HCT116 (cell line): ENCODE data around the gene ADAM19. TPM values are rescaled to one million over a fixed set of nuclear protein-coding genes. Genes with fewer than 3 reads are reported as not detected.

ENCODE experiments used
- ATAC-seq: fragments of 200-7000 bp; cut with Tn5 transposase; 2 replicates; pipeline ENCODE4 v1.9.1; 2020; ENCODE audit warnings: mild to moderate bottlenecking, moderate library complexity
- BruUV-seq: library from RNA; stranded (reverse); fragments of 400-500 nt; replicated peaks from 2 replicates; lab custom pipeline; 2021; lab: Mats Ljungman, UMichigan
- CTCF ChIA-PET: fragments of 300-600 bp; sonication (Branson Sonifier 250); formaldehyde crosslinking; loops from one replicate; lab custom pipeline; 2021; ENCODE audit warnings: antibody characterized with exemption; lab: Charles Lee
- POLR2A ChIA-PET: fragments of 300-600, 350-600 bp; sonication (Branson Sonifier 250); formaldehyde crosslinking; loops from one replicate; lab custom pipeline; 2021; ENCODE audit warnings: antibody characterized with exemption; lab: Charles Lee
- RAD21 ChIA-PET, 2 experiments: fragments of 300-600 bp; sonication (Branson Sonifier 250); formaldehyde crosslinking; loops; one replicate each; lab custom pipeline; 2023; ENCODE audit warnings: low total read pairs in 2 of 2; ENCODE audit not compliant: uncharacterized antibody in 2 of 2, unreplicated experiment in 2 of 2, low non-redundant PET in 1 of 2; lab: Charles Lee
- DNase-seq: peaks from one replicate; pipeline ENCODE4 v3.0.0-alpha.2; 2010; ENCODE audit warnings: low read depth, low spot score
- H2AFZ ChIP-seq: fragments of 200-600 bp; shearing (Covaris generic), sonication (generic); 2 replicates; pipeline ENCODE4 v1.6.1; 2017; ENCODE audit warnings: low read depth, mixed run types, mixed read lengths, antibody characterized with exemption, low read length; ENCODE audit not compliant: poor library complexity, severe bottlenecking
- H3K27ac ChIP-seq: 2 replicates; pipeline ENCODE4 v1.5.1; 2012; ENCODE audit warnings: low read depth, low read length
- H3K27me3 ChIP-seq: fragments of 200-600 bp; sonication (generic); 2 replicates; pipeline ENCODE4 v1.6.1; 2016; ENCODE audit warnings: mixed run types, low read length, mixed read lengths; ENCODE audit not compliant: insufficient read depth
- H3K36me3 ChIP-seq, 2 experiments: fragments of 200-500 bp in 1 of 2; fragments of 200-600 bp in 1 of 2; sonication (Bioruptor generic) in 1 of 2; sonication (generic) in 1 of 2; 2 replicates each; pipeline versions ENCODE4 v1.5.1 to v1.6.1; 2014 to 2016; ENCODE audit warnings: low read length in 2 of 2, inconsistent platforms in 1 of 2, mixed read lengths in 1 of 2, mixed run types in 1 of 2; ENCODE audit not compliant: insufficient read depth in 2 of 2, control insufficient read depth in 1 of 2
- H3K4me1 ChIP-seq, 2 experiments: fragments of 200-600 bp in 1 of 2; sonication (generic) in 1 of 2; 2 replicates each; pipeline versions ENCODE4 v1.5.1 to v1.6.1; 2012 to 2017; ENCODE audit warnings: low read length in 2 of 2, inconsistent platforms in 1 of 2, mild to moderate bottlenecking in 1 of 2, mixed read lengths in 1 of 2, mixed run types in 1 of 2, moderate library complexity in 1 of 2; ENCODE audit not compliant: insufficient read depth in 2 of 2, control insufficient read depth in 1 of 2
- H3K4me2 ChIP-seq: fragments of 200-600 bp; sonication (generic); 2 replicates; pipeline ENCODE4 v1.6.1; 2017; ENCODE audit warnings: mixed run types, low read length, mixed read lengths
- H3K4me3 ChIP-seq, 2 experiments: fragments of 200-600 bp in 1 of 2; sonication (generic) in 1 of 2; replicated peaks in 1 of 2; 2 replicates each; pipeline ENCODE4 v1.5.1; 2011 to 2016; ENCODE audit warnings: low read length in 2 of 2, control low read depth in 1 of 2, low read depth in 1 of 2, mild to moderate bottlenecking in 1 of 2, mixed read lengths in 1 of 2, mixed run types in 1 of 2
- H3K79me2 ChIP-seq: fragments of 200-600 bp; sonication (generic); 2 replicates; pipeline ENCODE4 v1.6.1; 2017; ENCODE audit warnings: mild to moderate bottlenecking, mixed run types, low read length, moderate library complexity, mixed read lengths; ENCODE audit not compliant: insufficient read depth
- H3K9ac ChIP-seq: fragments of 200-600 bp; sonication (generic); 2 replicates; pipeline ENCODE4 v1.6.1; 2016; ENCODE audit warnings: low read length, mixed read lengths
- H3K9me2 ChIP-seq: fragments of 200-600 bp; sonication (generic), shearing (Covaris generic); 2 replicates; pipeline ENCODE4 v1.6.1; 2017; ENCODE audit warnings: mixed run types, mild to moderate bottlenecking, moderate library complexity; ENCODE audit not compliant: insufficient read depth
- H3K9me3 ChIP-seq, 2 experiments: fragments of 200-500 bp in 1 of 2; fragments of 200-600 bp in 1 of 2; sonication (Bioruptor generic) in 1 of 2; sonication (generic) in 1 of 2; 2 replicates each; pipeline ENCODE4 v1.6.1; 2014 to 2017; ENCODE audit warnings: low read length in 2 of 2, mixed read lengths in 2 of 2, inconsistent platforms in 1 of 2, low read depth in 1 of 2, mild to moderate bottlenecking in 1 of 2, mixed run types in 1 of 2, moderate library complexity in 1 of 2; ENCODE audit not compliant: control insufficient read depth in 1 of 2, insufficient read depth in 1 of 2
- H4K20me1 ChIP-seq: fragments of 200-600 bp; sonication (generic), shearing (Covaris generic); 2 replicates; pipeline ENCODE4 v1.6.1; 2017; ENCODE audit warnings: mixed run types, mild to moderate bottlenecking, moderate library complexity; ENCODE audit not compliant: insufficient read depth
- ATF3 ChIP-seq: IDR thresholded peaks from 2 replicates; pipeline ENCODE4 v1.6.1; 2012
- CBX3 ChIP-seq: IDR thresholded peaks from 2 replicates; pipeline ENCODE4 v1.6.1; 2012; ENCODE audit warnings: low read depth
- ELF1 ChIP-seq: IDR thresholded peaks from 2 replicates; pipeline ENCODE4 v1.6.1; 2012; ENCODE audit warnings: low read depth, borderline replicate concordance
- EZH2 ChIP-seq: fragments of 200-600 bp; sonication (generic); IDR thresholded peaks from 2 replicates; pipeline ENCODE4 v1.6.1; 2017; ENCODE audit warnings: antibody characterized with exemption, mixed run types
- EZH2phosphoT487 ChIP-seq: fragments of 200-600 bp; IDR thresholded peaks from 2 replicates; pipeline ENCODE4 v1.6.1; 2018; ENCODE audit warnings: antibody characterized with exemption, borderline replicate concordance
- FOSL1 ChIP-seq: IDR thresholded peaks from 2 replicates; pipeline ENCODE4 v1.6.1; 2012; ENCODE audit warnings: low read depth
- JUND ChIP-seq: IDR thresholded peaks from 2 replicates; pipeline ENCODE4 v1.6.1; 2012
- POLR2A ChIP-seq: IDR thresholded peaks from 2 replicates; pipeline ENCODE4 v1.7.0; 2011; ENCODE audit warnings: borderline replicate concordance; ENCODE audit not compliant: insufficient read depth, insufficient read length; ENCODE audit errors: extremely low read depth
- RAD21 ChIP-seq: IDR thresholded peaks from 2 replicates; pipeline ENCODE4 v1.6.1; 2012; ENCODE audit warnings: low read depth, mild to moderate bottlenecking
- REST ChIP-seq: IDR thresholded peaks from 2 replicates; pipeline ENCODE4 v1.6.1; 2012; ENCODE audit warnings: low read depth
- TCF7L2 ChIP-seq: IDR thresholded peaks from 2 replicates; pipeline ENCODE4 v1.7.0; 2011; ENCODE audit warnings: borderline replicate concordance, inconsistent platforms; ENCODE audit not compliant: insufficient read depth, insufficient read length; ENCODE audit errors: extremely low read depth
- YY1 ChIP-seq: IDR thresholded peaks from 2 replicates; pipeline ENCODE4 v1.6.1; 2011; ENCODE audit warnings: low read length, low read depth, moderate library complexity, mild to moderate bottlenecking; ENCODE audit not compliant: insufficient replicate concordance; ENCODE audit errors: extremely low read depth
- ZFX ChIP-seq: fragments of 450-650 bp; IDR thresholded peaks from 2 replicates; pipeline ENCODE4 v1.6.1; 2017
- ZNF274 ChIP-seq: fragments of 200-500 bp; sonication (Bioruptor generic); IDR thresholded peaks from 2 replicates; pipeline ENCODE4 v1.6.1; 2014; ENCODE audit warnings: mild to moderate bottlenecking, low read depth, low read length, inconsistent platforms
- intact Hi-C: fragments of 100-400 bp; cut with micrococcal nuclease; formaldehyde crosslinking; loops from 2 replicates; pipeline ENCODE4 v1.10.0; 2022
- total RNA-seq: library from RNA; stranded (reverse); gene quantifications from one replicate; pipeline ENCODE4 v1.2.1, GENCODE V29; 2021; ENCODE audit not compliant: unreplicated experiment

The ADAM19 gene
- total RNA-seq, 1 experiment from 2014 or later = 77.3 TPM

GRCh38 chr5:157509093-157509492 is 66.5 kb downstream of the ADAM19 start:
- ChIA-PET CTCF (no interaction called here), POLR2A (no interaction called here)
- Histone ChIP-seq H3K4me2 (no peak overlapping the region), H4K20me1 (no peaks in the 10 kb centered on the region), H3K27ac (no peak overlapping the region), H3K4me1 (peaks cover 12 to 46% of the 10 kb centered on the region in 2 experiments), H2AFZ (no peak overlapping the region), H3K27me3 (no peaks in the 10 kb centered on the region), H3K9ac (no peak overlapping the region), H3K9me3 (no peaks in the 10 kb centered on the region), H3K36me3 (peaks cover 7 to 15% of the 10 kb centered on the region in 2 experiments; a peak in 2 of 4 replicates), H3K9me2 (no peaks in the 10 kb centered on the region), H3K79me2 (no peaks in the 10 kb centered on the region; the same call in 1 of the 2 replicates)
- intact Hi-C loops = no loop called here
- ATAC-seq = no peak
- TF ChIP-seq TCF7L2 (no peak), CBX3 (no peak), REST (no peak), FOSL1 (no peak), ZFX (no peak), YY1 (no peak), ATF3 (no peak), EZH2phosphoT487 (no peak), ZNF274 (no peak), POLR2A (no peak), RAD21 (no peak), ELF1 (no peak), EZH2 (no peak), JUND (no peak)
- TF ChIP-seq, all 23 proteins: peak for 0
- no TSS peak for BruUV-seq
- no peak for DNase-seq
- H3K4me3 ChIP-seq = no peak overlapping the region
- RAD21 ChIA-PET = no interaction called here
